ENCODE data around the gene RBM14.
"Not testable (repeated sequence)": the region's sequence is repeated elsewhere in the genome, so short reads cannot be mapped to it uniquely, and the experiment has no call there.

The RBM14 gene

DNA sequence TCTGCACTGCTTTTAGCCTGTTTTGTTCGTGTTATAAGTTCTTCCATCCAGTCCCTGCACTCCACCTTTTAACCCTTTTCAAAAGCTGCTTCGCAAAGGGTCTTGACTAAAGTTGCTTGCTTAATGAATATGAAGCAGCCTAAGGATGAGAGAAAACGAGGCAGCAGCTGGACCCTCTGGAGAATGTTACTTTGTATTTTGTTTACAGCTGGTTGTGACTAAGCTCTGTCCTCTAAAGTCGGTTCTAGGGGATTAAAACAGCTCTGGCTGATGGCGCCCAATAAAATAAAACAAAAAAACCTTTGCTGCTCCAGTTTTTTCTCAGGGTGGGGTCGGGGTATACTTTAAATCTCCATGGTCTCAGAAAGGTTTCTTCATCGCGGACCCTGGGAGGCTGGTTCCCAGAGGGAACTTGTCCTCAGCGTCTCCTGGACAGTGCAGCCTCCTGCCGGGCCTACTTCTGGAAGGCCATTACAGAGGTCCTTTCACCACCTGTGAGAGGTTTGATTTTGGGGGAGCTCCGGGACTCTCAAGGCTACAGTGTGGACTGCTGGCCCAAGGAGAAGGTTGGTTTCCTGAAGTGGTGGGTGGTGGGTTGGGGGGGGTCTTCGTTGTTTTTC is 21.2 kb downstream of the RBM14 start:
- no peak for DNase-seq

DNA sequence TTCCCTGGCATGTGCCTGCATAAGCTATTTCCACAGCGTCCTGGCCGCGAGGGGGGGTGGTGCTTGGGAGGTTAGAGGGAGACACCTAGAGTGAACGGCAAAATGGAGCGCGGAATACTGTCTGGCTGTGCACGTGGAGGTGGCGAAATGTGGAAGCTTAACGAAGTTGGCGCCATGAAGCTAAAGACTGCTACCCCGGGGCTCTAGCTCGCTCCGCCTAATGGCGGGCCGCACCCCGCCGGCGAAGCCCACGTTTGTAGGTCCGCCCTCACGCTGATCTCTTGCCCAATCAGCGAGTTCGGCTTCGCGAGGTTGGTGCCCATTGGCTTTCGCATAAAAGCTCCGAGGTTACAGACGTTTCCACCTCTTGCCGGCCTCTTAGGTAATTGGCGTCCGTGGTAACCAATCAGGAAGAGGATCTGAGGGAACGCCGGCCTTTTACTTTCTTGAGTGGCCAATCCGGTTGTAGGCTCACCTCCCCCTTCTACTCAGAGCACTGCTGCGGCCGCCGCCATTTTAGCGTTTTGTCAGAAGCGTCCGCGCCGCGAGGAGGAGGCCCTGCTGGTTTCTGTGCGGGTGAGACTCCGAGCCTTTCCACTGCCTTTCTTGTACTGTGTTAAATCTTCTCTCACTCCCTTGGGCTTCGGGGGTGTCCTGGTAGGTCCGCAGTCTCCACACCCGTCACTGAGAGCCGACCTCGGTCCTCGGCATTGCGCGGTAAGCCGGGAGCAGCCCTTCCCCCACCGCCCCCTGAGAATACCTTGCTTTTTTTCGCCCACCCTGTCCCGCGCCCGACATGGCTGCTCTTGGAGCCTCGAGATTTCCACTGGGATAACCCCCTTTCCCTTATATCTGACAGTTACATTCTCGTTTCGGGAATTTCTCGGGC is 22.0 kb downstream of the RBM14 start, which contains the start of gene RBM4:
TSS of gene RBM4 (plus strand) at position 527 of the 889 bp plus-strand sequence. CDS start 1,009 bp downstream, outside the sequence.
- peak; percentile 99 for DNase-seq

DNA sequence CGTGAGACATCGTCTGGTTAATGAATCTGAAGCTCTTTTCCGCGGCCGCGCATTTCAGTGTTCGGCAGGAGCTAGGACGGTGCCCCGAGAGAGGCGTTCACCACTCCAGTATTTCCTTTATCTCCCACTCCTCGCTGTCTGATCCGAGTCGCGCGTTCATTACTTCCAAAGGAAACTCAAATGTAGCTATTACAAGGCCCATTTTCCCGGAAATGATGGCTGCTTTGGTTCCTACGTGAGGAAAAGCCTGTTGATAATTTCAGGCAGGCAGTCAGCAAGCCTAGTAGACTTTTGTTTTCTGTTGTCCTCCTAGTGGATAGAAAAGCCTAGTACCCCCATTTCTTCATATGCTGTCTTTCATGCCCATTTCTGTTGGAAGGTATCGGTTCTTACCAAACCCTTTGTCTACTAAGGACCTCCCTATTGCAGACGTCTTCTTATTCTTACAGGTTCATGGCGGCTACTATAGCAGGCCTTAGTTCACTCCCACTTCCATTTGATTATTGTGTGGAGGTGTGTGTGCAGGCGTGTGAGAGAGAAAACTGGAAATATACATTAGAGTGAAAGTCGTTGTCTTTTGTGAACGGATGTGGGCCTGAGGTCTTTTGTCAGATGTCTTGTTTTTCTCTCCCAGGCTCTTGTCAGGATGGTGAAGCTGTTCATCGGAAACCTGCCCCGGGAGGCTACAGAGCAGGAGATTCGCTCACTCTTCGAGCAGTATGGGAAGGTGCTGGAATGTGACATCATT is 22.8 kb downstream of the RBM14 start:
- peak; percentile 43 for DNase-seq

DNA sequence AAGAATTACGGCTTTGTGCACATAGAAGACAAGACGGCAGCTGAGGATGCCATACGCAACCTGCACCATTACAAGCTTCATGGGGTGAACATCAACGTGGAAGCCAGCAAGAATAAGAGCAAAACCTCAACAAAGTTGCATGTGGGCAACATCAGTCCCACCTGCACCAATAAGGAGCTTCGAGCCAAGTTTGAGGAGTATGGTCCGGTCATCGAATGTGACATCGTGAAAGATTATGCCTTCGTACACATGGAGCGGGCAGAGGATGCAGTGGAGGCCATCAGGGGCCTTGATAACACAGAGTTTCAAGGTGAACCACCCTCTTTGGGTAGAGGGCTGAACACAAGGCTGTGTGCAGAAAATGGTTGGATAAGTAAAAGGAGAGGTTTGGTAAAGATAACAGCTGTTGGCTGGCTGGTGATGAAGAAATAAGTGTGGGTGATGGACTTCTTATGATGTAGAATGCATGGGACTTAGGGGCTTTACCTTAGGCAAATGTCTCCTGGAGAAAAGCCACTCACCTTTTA is 23.4 kb downstream of the RBM14 start:
- DNase-seq: not testable (repeated sequence)

DNA sequence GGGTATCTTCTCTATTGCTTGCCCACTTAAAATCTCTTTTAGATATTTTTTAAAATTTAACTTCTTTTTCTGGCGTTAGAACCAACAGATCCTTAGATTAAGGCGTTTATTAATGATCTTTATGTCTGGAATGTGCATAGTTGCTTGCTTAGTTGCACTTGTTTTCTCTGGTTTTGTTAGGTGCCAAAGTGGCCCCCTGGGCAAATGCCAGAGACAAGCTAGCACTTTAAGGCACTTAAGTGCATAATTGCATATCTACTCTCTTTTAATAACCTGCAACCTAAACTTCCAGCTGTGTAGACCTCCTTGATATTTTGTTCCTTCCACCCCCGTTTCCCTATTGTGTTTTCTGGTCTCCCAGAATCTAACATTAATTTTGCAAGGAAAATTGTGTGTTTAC is 25.4 kb downstream of the RBM14 start:
- no peak for DNase-seq

DNA sequence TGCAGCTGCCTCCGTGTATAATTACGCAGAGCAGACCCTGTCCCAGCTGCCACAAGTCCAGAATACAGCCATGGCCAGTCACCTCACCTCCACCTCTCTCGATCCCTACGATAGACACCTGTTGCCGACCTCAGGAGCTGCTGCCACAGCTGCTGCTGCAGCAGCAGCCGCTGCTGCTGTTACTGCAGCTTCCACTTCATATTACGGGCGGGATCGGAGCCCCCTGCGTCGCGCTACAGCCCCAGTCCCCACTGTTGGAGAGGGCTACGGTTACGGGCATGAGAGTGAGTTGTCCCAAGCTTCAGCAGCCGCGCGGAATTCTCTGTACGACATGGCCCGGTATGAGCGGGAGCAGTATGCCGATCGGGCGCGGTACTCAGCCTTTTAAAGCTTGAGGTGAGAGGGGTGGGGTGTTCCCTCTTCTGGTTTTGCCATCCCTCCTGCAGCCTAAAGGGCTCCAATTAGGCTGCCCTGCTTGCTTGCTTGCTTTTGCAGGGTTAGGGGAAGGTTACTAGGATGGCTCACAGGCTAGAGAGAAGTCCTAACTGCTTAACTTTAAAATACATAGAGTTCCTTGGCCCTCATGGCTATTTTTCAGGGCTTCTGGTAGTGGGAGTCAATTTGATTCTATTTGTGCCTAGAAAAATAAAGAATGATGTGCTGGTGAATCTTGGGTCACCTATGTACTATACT is 27.5 kb downstream of the RBM14 start:
- no peak for DNase-seq

DNA sequence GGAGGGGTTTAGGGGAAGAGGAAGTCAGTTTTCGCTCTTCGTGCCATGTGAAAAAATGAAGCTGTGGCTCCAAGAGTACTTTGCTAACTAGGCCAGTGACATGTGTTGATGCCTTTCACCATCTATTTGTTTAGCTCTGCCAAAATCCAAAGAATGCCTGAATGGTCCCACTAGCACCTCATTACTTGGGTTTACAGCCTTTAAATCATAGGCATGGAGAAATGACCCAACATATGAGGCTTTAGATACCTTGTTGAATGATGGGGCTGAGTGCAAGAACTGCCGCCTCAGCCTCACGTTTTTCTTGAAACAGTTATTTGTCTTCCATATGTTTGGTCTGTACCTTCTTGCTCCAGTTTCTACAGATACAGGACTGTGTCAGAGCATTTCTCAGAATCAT is 30.4 kb downstream of the RBM14 start:
- DNase-seq: no peak

DNA sequence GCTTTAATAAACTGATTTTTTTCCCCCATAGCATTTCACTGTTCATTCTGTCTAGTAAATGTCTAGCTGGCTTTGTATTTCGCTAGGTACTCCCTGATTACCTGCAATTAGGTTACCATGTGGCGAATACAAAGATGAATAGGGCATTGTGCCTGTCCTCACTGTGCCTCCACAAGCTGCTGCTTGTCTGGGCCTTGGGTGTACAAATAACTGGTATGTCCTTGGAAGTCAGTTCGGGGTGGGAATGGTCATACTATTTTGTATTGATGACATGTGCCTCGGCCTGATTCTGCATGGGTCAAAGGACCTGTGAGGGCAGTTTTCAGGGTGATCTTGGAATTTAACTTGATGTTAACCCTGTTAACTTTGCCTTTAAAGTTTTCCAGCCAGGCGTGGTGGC is 33.5 kb downstream of the RBM14 start:
- DNase-seq: no peak

DNA sequence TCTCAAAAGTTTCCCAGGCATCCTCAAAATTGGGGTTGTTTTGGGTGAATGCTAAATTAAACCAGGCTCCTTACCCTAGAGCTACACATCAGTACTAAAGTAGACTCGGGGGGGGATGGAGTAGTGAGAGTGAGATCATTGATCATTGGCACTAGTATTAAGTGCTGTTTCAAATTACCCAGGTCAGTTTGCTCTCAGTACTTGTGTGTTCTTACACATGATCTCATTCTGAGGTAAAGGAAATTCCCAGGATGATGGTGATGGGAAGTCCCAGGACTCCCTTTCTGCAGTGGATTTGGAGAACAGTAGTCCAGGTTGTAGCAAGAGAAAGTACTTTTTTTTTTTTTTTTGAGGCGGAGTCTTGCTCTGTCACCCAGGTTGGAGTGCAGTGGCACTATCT is 34.6 kb downstream of the RBM14 start:
- no peak for DNase-seq

DNA sequence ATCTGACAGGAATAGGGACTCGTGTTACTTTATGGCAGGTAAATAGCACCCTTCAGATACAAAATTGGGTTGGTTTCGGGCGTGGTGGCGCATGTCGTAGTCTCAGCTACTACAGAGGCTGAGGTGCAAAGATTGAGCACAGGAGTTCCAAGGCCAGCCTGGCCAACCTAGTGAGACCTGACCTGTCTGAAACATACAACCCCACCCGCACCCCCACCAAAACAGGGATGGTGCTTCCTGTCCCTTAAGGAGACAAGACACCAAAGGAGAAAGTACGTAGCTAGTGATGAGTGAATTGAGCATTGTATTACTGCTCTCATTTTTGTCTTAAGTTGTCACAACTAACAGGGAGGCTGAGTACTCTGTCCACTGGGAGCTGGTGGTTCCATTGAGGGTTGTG is 36.2 kb downstream of the RBM14 start:
- no peak for DNase-seq

DNA sequence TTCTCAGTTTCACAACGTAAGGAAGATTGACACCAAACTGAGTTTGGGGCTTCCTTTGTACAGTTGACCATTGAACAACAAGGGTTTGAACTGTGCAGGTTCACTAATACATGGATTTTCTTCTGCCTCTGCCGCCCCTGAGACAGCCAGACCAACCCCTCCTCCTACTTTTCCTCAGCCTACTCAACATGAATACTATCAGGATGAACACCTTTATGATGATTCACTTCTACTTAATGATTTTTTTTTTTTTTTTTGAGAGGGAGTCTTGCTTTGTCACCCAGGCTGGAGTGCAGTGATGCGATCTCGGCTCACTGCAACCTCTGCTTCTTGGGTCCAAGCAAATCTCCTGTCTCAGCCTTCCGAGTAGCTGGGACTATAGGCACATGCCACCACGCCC is 36.7 kb downstream of the RBM14 start:
- DNase-seq: no peak

DNA sequence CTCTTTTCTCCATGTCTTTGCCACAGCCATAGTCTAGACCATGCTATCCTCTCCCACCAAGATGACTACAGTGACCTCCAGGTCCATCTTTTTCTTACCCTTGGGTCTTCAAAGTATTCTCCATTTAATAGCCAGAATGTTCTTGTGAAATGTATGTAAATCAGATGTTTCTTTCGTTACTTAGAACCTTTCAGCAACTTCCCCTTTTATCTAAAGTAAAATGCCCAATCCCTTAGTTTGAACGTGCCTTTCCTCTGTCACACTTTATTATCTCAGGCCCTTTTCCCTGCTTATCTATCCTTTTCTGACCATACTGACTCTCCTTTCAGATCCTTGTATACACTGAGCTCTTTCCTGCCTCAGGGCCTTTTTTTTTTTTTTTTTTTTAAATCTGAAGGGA is 43.3 kb downstream of the RBM14 start:
- DNase-seq: no peak

DNA sequence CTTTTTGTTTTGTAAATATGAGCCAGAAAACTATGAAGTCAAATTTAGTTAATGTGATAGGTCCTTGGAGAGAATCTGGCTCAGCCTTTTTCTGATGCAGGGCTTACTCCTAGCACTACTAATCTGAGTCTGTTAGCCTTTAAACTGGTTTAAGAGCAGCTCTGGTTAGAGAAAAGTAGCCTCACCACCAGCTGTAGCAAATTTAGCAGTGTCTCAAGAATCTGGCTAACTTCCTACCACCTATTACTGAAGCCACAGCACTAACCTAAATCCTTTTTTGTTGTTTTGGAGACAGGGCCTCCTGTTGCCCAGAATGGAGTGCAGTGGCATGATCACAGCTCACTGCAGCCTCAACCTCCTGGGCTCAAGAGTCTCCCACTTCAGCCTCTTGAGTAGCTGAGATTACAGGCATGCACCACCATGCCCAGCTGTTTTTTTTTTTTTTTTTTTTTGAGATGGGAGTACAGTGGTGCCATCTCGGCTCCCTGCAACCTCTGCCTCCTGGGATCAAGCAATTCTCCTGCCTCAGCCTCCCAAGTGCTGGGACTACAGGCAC is 47.4 kb downstream of the RBM14 start:
- no peak for DNase-seq

DNA sequence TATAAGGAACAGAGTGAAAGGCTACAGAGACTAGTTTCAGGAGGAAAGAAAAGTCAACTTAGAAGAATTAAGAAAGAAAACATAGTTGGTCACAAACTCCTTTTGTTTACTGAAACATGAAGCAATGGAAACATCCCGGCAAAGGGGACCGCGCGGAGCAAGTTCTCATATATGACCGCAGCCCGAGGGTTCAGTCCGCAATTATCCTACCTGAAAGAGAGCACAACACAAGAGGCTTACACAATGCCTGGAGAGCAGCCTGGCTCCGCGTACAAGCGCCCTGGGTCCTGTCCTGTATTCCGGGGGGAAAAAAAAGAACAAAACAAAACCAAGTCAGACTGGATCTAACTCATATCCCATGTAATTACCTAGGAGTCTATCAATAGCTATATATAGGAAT is 48.9 kb downstream of the RBM14 start:
- no peak for DNase-seq

DNA sequence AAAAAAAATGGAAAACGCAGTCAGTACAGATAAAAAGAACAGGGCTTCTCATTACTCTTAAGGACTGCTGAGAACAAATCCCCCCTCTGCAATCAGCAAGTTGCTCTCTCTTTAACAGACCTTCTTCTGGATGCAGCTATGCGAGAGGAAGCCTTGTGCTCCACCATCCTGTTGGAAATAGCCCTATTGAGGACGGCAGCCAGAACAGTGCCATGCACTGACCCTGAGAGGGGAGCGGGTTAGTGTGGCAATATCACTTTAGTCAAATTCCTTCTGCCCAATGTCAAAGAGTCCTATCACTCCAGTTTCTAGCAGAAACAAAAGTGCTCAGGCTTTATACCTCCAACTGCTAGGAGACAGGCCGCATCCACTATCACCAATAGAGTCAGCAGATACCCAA is 54.4 kb downstream of the RBM14 start:
- DNase-seq: no peak

DNA sequence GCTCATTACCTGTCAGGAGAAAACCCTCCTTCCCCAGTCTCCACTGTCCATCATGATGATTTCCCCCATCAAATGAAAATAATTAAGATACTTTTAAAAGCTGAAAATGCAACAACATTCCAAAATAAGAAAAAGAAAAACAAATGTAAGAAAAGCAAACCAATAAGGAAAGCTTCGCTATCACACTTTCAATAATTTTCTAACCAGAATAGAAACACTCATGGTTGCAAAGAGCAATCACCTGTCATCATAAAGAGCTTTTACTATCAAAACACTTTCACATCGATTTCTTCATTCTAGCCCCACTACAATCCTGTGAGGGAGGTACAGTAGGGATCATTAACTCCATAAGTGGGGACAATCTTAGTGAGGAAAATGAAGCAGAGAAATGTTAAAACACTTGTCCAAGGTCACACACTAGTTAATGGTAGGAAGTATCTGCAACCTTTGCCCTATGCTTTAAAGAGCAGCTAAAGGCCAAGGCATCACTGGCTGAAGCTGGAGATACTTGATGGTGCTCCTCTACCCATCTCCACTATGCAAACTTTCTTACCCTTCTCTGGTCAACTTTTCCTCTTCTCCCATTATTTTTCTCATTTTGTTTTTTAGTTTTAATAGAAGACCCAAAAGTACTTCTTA is 58.7 kb downstream of the RBM14 start:
- DNase-seq: no peak

DNA sequence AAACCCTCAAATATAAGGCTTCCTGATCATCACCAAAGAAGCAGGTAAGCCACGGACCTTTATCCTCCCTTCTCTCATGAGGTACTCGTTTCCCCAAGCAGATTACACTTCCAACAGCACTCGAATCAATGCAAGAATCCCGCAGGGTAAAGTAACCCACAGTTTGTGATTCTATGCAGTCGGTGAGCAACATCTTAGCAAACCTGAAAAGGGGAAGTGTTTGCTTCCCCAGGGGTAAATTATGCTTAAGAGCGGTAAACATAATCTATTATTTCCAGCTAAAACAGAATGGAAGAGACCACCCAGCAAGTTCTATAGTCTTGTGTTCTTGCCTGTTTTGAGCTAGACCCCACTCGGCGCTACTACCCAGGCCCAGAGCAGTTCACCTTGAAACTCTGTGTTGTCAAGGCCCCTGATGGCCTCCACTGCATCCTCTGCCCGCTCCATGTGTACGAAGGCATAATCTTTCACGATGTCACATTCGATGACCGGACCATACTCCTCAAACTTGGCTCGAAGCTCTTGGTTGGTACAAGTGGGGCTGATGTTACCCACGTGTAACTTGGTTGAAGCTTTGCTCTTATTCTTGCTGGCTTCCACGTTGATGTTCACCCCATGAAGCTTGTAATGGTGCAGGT is 60.0 kb downstream of the RBM14 start:
- no peak for DNase-seq
